ENCODE results near the gene TRAK1.

DNA sequence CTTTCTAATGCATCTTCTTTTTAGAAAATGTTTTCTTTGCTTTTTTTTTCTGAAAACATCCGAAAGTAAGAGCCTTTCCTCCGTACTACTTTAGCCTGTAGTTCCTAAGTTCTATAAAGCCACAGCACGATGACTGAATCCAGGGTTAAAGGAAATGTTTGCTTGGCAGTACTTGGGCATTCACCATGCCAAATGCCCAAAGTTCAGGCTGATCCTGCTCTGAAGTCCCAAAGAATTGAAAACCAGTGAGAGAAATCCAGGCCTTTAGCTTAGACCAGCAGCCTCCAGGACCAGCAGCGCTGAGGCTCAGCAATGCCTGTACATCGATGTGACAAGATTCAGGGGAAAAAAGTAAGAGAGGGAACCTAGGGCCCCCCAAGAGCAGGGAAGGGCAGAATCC is 139.7 kb downstream of the TRAK1 start:
- TF ChIP-seq, protein P1, sequence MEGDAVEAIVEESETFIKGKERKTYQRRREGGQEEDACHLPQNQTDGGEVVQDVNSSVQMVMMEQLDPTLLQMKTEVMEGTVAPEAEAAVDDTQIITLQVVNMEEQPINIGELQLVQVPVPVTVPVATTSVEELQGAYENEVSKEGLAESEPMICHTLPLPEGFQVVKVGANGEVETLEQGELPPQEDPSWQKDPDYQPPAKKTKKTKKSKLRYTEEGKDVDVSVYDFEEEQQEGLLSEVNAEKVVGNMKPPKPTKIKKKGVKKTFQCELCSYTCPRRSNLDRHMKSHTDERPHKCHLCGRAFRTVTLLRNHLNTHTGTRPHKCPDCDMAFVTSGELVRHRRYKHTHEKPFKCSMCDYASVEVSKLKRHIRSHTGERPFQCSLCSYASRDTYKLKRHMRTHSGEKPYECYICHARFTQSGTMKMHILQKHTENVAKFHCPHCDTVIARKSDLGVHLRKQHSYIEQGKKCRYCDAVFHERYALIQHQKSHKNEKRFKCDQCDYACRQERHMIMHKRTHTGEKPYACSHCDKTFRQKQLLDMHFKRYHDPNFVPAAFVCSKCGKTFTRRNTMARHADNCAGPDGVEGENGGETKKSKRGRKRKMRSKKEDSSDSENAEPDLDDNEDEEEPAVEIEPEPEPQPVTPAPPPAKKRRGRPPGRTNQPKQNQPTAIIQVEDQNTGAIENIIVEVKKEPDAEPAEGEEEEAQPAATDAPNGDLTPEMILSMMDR (IDR thresholded peaks at IDR 0.05): no peak
- no peak for TF ChIP-seq EZH2 (IDR thresholded peaks at IDR 0.05; ENCODE audit: borderline replicate concordance, insufficient read depth, low read depth, low read length, poor library complexity, severe bottlenecking)

All from B cell (primary cell).